ENCODE results near the gene PDE6C. TPM values are rescaled to one million over a fixed set of nuclear protein-coding genes. Genes with fewer than 3 reads are reported as not detected.

The PDE6C gene
- total and polyA plus RNA-seq, 8 donors: not detected

DNA sequence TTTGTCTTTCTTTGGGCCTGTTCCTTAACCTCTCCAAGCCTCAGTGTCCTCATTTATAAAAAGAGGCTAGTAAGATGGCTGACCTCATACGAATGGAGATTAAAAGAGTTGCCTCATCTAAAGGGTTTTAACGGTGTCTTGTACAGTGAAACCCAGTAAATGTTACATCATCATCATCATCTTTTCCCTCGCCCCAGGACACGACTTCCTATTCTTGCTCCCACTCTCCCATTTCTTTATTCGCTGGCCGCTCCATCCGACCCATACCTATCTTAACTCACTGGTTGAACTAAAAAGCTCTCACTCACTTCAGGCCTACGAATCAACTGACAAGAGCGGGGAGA lies 89.5 kb downstream of the PDE6C start:
- Histone ChIP-seq H3K4me3 (peak overlapping the region; percentile 57 to 68 (median 59)), H3K27ac (peak overlapping the region in 4 of 5 donors; percentile 76 to 93 (median 90)), H3K27me3 (no peaks in the 10 kb centered on the region), H3K9me3 (no peaks in the 10 kb centered on the region), H3K4me1 (peaks cover 9 to 33% (median 19%) of the 10 kb centered on the region in 4 donors), H3K36me3 (peaks cover 6 to 31% (median 27%) of the 10 kb centered on the region in 4 donors)
- no peak for TF ChIP-seq EP300 (IDR thresholded peaks at IDR 0.05)
- no peak for TF ChIP-seq POLR2AphosphoS5 (IDR thresholded peaks at IDR 0.05)
- no peak for TF ChIP-seq CTCF (IDR thresholded peaks at IDR 0.05)
- TF ChIP-seq POLR2A (IDR thresholded peaks at IDR 0.05): no peak
- 1 to 2% (median 1%) methylated on average over 9 of the region's 9 CpGs for WGBS, 5 donors
- DNase-seq: peak in 1 of 2 donors; percentile 54
- intact Hi-C loops (cut with DNase I; ENCODE audit: low total_unique reads): loop anchor here (5.0 kb wide), 1 partner anchor 115 kb away; no protein-coding TSS in a partner anchor

DNA sequence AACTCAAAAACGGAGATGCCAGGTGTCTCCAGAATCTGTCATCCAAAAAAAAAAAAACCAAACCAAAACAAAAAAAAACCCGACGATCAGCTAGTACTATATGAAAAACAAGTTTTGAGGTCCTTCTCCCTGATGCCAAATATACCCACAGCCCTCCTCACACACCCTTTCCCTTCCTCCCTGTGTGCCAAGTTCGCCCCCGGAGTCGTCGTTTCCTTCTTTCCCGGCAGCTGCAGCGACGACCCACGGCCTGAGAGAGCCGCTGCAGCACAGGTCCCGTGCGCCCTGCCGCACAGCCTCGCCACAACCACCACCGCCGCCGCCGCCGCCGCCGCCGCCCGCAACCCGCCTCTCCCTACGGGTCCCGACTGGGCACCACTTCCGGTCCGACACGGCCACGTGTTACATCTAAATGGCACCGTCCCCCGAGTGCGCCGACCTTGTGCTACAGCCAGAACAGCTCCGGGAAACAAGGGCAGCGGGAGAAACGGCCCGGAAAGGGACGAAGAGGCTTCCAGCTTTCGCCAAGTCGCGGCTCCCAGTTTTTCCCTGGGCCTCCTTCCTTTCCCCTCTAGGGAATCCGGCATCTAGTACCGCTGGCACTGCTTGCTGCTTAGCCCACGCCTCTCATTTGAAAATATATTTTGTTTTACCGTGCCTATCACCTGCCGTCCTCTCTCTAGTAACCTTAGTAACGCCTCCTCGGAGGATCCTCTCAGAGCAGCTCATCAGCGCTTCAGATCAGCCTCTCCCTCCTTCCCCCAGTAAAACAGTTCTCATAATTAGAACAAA lies 90.1 kb downstream of the PDE6C start, which contains the start of gene FRA10AC1:
Gene FRA10AC1, minus strand, starts transcription at position 383 of the 792 bp plus-strand sequence. CDS start 2,486 bp downstream, outside the sequence.
- TF ChIP-seq EP300 (IDR thresholded peaks at IDR 0.05): peak; percentile 18
- peak; percentile 90 to 98 (median 96) for TF ChIP-seq POLR2AphosphoS5 (IDR thresholded peaks at IDR 0.05)
- TF ChIP-seq POLR2A (IDR thresholded peaks at IDR 0.05): peak in 1 of 4 donors; percentile 28
- peak in 4 of 7 experiments; percentile 33 to 56 (median 50) for TF ChIP-seq CTCF (IDR thresholded peaks at IDR 0.05)
- Histone ChIP-seq H3K4me1 (peaks cover 9 to 33% (median 19%) of the 10 kb centered on the region in 4 donors), H3K36me3 (peaks cover 6 to 26% (median 22%) of the 10 kb centered on the region in 4 donors), H3K27me3 (no peaks in the 10 kb centered on the region), H3K9me3 (no peaks in the 10 kb centered on the region), H3K27ac (peak within 1 kb of the TSS; percentile 76 to 93 (median 86)), H3K4me3 (peak within 1 kb of the TSS; percentile 57 to 68 (median 59))
- intact Hi-C loops (cut with DNase I; ENCODE audit: low total_unique reads): loop anchor here (5.0 kb wide), 1 partner anchor 115 kb away; no protein-coding TSS in a partner anchor
- 0 to 1% (median 0%) methylated on average over 34 to 52 of the region's 52 CpGs for WGBS, 5 donors
- DNase-seq: peak; percentile 95 to 97

DNA sequence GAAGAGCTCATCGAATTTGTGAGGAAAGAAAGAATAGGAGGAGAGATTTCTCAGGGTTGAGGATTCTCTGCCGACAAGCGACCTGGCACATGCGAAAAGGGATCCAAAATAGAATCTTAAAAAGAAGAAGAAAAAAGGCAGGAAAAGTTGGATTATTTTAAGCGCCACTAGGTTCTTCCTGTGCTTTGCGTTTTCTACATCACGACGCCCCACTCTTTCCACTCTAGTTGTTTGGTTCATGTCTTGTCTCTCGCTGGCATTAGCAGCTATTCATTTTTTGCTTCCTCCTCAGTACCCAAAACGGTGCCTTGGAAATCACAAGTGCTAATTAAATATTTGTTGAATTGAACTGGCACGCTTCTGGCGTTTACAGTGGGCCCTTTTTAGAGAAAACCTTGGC lies 90.7 kb downstream of the PDE6C start:
- Histone ChIP-seq H3K4me3 (peak overlapping the region; percentile 57 to 68 (median 59)), H3K27ac (peak overlapping the region; percentile 18 to 93 (median 86)), H3K36me3 (peaks cover 6 to 19% (median 16%) of the 10 kb centered on the region in 4 donors), H3K4me1 (peaks cover 9 to 33% (median 19%) of the 10 kb centered on the region in 4 donors), H3K9me3 (no peaks in the 10 kb centered on the region), H3K27me3 (no peaks in the 10 kb centered on the region)
- DNase-seq: peak in 1 of 2 donors; percentile 48
- 0 to 3% (median 1%) methylated on average over 12 of the region's 12 CpGs for WGBS, 5 donors
- TF ChIP-seq CTCF (IDR thresholded peaks at IDR 0.05) (no peak), EP300 (IDR thresholded peaks at IDR 0.05) (no peak), POLR2A (IDR thresholded peaks at IDR 0.05) (no peak), POLR2AphosphoS5 (IDR thresholded peaks at IDR 0.05) (no peak)
- intact Hi-C loops (cut with DNase I; ENCODE audit: low total_unique reads): loop anchor here (5.0 kb wide), 1 partner anchor 114 kb away; no protein-coding TSS in a partner anchor

DNA sequence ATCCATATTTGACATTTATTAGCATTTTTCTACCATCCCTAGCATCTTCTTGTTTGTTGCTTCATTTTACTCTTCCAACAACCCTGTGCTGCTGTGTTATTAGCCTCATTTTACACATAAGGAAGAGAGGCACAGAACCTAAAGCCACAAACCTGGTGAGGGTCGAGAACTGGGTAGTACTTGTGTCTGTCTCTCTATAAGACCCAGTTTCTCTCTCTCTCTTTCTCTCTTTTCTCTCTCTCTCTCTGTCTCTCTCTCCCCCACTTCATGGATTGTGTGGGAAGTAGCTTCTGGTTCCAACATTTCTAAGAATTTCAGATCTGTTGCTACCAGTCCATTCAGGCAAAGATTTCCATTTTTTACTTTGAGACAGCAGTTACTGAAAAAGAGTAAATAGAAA lies 91.5 kb downstream of the PDE6C start:
- intact Hi-C loops (cut with DNase I; ENCODE audit: low total_unique reads): loop anchor here (5.0 kb wide), 1 partner anchor 113 kb away; no protein-coding TSS in a partner anchor
- WGBS, 5 donors: 61 to 85% (median 74%) methylated on average over 1 of the region's 1 CpG
- Histone ChIP-seq H3K36me3 (peaks cover 6 to 11% (median 9%) of the 10 kb centered on the region in 4 donors), H3K9me3 (no peaks in the 10 kb centered on the region), H3K4me3 (no peak overlapping the region), H3K27me3 (no peaks in the 10 kb centered on the region), H3K27ac (no peak overlapping the region), H3K4me1 (peaks cover 9 to 33% (median 19%) of the 10 kb centered on the region in 4 donors)
- TF ChIP-seq POLR2A (IDR thresholded peaks at IDR 0.05) (no peak), EP300 (IDR thresholded peaks at IDR 0.05) (no peak)
- no peak for DNase-seq
